ENCODE measurements around the gene MTFR2. TPM values are rescaled to one million over a fixed set of nuclear protein-coding genes. Genes with fewer than 3 reads are reported as not detected.

The MTFR2 gene
- total RNA-seq, 1 experiment from 2014 or later: 18.5 TPM

GRCh38 chr6:136228814-136229213 lies 21.3 kb downstream of the MTFR2 start:
- H3K27ac Mint-ChIP-seq (ENCODE audit: unreplicated experiment): no peak overlapping the region
- ChIA-PET CTCF (no interaction called here), POLR2A (no interaction called here)
- no peaks in the 10 kb centered on the region for H3K9me3 Mint-ChIP-seq (ENCODE audit: unreplicated experiment)
- peaks cover 16% of the 10 kb centered on the region for H3K4me1 Mint-ChIP-seq (ENCODE audit: low read depth, unreplicated experiment)
- H3K36me3 ChIP-seq (ENCODE audit: control insufficient read depth, insufficient read depth, low read length): no peaks in the 10 kb centered on the region
- no peaks in the 10 kb centered on the region for H3K9me3 ChIP-seq
- no peak overlapping the region for H3K4me3 Mint-ChIP-seq (ENCODE audit: unreplicated experiment)
- BruUV-seq (replicated peaks): no TSS peak
- intact Hi-C loops (cut with micrococcal nuclease; ENCODE audit: unreplicated experiment): loop anchor here (10.0 kb wide), 1 partner anchor 324 kb away; no protein-coding TSS in a partner anchor
- no peak overlapping the region for H3K4me3 ChIP-seq (ENCODE audit: low read depth, low read length)
- DNase-seq: no peak
- H3K27me3 Mint-ChIP-seq (ENCODE audit: insufficient read depth, unreplicated experiment): no peaks in the 10 kb centered on the region
- H3K36me3 Mint-ChIP-seq (ENCODE audit: insufficient read depth, unreplicated experiment): peaks cover 26% of the 10 kb centered on the region
- no peaks in the 10 kb centered on the region for H3K27me3 ChIP-seq (replicated peaks; ENCODE audit: control insufficient read depth, insufficient read depth, low read length)
- no peak for TF ChIP-seq CTCF (IDR thresholded peaks at IDR 0.05; ENCODE audit: insufficient read depth in 1 of 2, low read depth in 1 of 2, low read length in 1 of 2, severe bottlenecking in 1 of 2, unreplicated experiment in 1 of 2)
- peaks cover 18% of the 10 kb centered on the region for H3K4me1 ChIP-seq

GRCh38 chr6:136226674-136227377 lies 23.3 kb downstream of the MTFR2 start:
- H3K36me3 ChIP-seq (ENCODE audit: control insufficient read depth, insufficient read depth, low read length): no peaks in the 10 kb centered on the region
- Mint-ChIP-seq H3K27ac (ENCODE audit: unreplicated experiment) (no peak overlapping the region), H3K4me1 (ENCODE audit: low read depth, unreplicated experiment) (peaks cover 16% of the 10 kb centered on the region), H3K4me3 (ENCODE audit: unreplicated experiment) (no peak overlapping the region), H3K9me3 (ENCODE audit: unreplicated experiment) (no peaks in the 10 kb centered on the region), H3K36me3 (ENCODE audit: insufficient read depth, unreplicated experiment) (peaks cover 19% of the 10 kb centered on the region), H3K27me3 (ENCODE audit: insufficient read depth, unreplicated experiment) (peaks cover 5% of the 10 kb centered on the region)
- DNase-seq: no peak
- intact Hi-C loops (cut with micrococcal nuclease; ENCODE audit: unreplicated experiment): loop anchor here (1.0 to 10.0 kb wide), 6 partner anchors 195 to 776 kb away; no protein-coding TSS in a partner anchor
- H3K4me3 ChIP-seq (ENCODE audit: low read depth, low read length): no peak overlapping the region
- ChIA-PET CTCF (interaction anchor here (0.6 to 1.3 kb wide), 5 partner anchors 195 to 691 kb away, joined by 3 to 6 read pairs (median 5); no protein-coding TSS in a partner anchor), POLR2A (interaction anchor here (0.7 kb wide), 1 partner anchor 24 kb away, joined by 3 read pairs; no protein-coding TSS in a partner anchor)
- peaks cover 18% of the 10 kb centered on the region for H3K4me1 ChIP-seq
- no TSS peak for BruUV-seq (replicated peaks)
- TF ChIP-seq CTCF (IDR thresholded peaks at IDR 0.05; ENCODE audit: insufficient read depth in 1 of 2, low read depth in 1 of 2, low read length in 1 of 2, severe bottlenecking in 1 of 2, unreplicated experiment in 1 of 2): no peak
- H3K27me3 ChIP-seq (replicated peaks; ENCODE audit: control insufficient read depth, insufficient read depth, low read length): no peaks in the 10 kb centered on the region
- H3K9me3 ChIP-seq: no peaks in the 10 kb centered on the region

GRCh38 chr6:136226027-136226673 lies 24.0 kb downstream of the MTFR2 start:
- TF ChIP-seq CTCF (IDR thresholded peaks at IDR 0.05; ENCODE audit: insufficient read depth in 1 of 2, low read depth in 1 of 2, low read length in 1 of 2, severe bottlenecking in 1 of 2, unreplicated experiment in 1 of 2): peak; percentile 99
- H3K4me3 ChIP-seq (ENCODE audit: low read depth, low read length): no peak overlapping the region

More at GRCh38 chr6:136226027-136226673, 24.0 kb downstream of the MTFR2 start:
- H3K27me3 ChIP-seq (replicated peaks; ENCODE audit: control insufficient read depth, insufficient read depth, low read length): no peaks in the 10 kb centered on the region
- ChIA-PET POLR2A (no interaction called here), CTCF (interaction anchor here (0.6 to 1.3 kb wide), 5 partner anchors 194 to 690 kb away, joined by 3 to 8 read pairs (median 5); no protein-coding TSS in a partner anchor)
- H3K4me3 Mint-ChIP-seq (ENCODE audit: unreplicated experiment): no peak overlapping the region
- no peak overlapping the region for H3K27ac Mint-ChIP-seq (ENCODE audit: unreplicated experiment)
- H3K9me3 Mint-ChIP-seq (ENCODE audit: unreplicated experiment): no peaks in the 10 kb centered on the region
- H3K36me3 ChIP-seq (ENCODE audit: control insufficient read depth, insufficient read depth, low read length): no peaks in the 10 kb centered on the region
- no peaks in the 10 kb centered on the region for H3K9me3 ChIP-seq
- peaks cover 5% of the 10 kb centered on the region for H3K27me3 Mint-ChIP-seq (ENCODE audit: insufficient read depth, unreplicated experiment)
- peaks cover 16% of the 10 kb centered on the region for H3K4me1 Mint-ChIP-seq (ENCODE audit: low read depth, unreplicated experiment)
- BruUV-seq (replicated peaks): no TSS peak
- intact Hi-C loops (cut with micrococcal nuclease; ENCODE audit: unreplicated experiment): loop anchor here (1.0 to 10.0 kb wide), 6 partner anchors 194 to 775 kb away; no protein-coding TSS in a partner anchor
- peaks cover 18% of the 10 kb centered on the region for H3K4me1 ChIP-seq
- peak in 1 of 2 experiments; percentile 56 for DNase-seq
- peaks cover 19% of the 10 kb centered on the region for H3K36me3 Mint-ChIP-seq (ENCODE audit: insufficient read depth, unreplicated experiment)
